Omental fat pad (tissue), 4 donors: ENCODE results near the gene SLC66A3. TPM values are rescaled to one million over a fixed set of nuclear protein-coding genes. Genes with fewer than 3 reads are reported as not detected.

ENCODE experiments used
- ATAC-seq: fragments of 150-250 bp; one replicate; pipeline ENCODE4 v1.9.1; 2016; ENCODE audit warnings: mild to moderate bottlenecking, moderate library complexity; ENCODE audit not compliant: low FRiP score
- DNase-seq: peaks from one replicate; pipeline ENCODE4 v3.0.0-alpha.2; 2019; ENCODE audit warnings: low spot score
- CTCF ChIP-seq, 3 donors: fragments of 450-650 bp; IDR thresholded peaks; one replicate each; pipeline ENCODE4 v1.5.1; 2016 to 2017; ENCODE audit warnings: antibody characterized with exemption in 3 of 3, mild to moderate bottlenecking in 3 of 3, moderate library complexity in 2 of 3
- total RNA-seq, 4 donors: library from RNA; depleted of rRNA; stranded (reverse); fragments of >200 nt; gene quantifications; one replicate each; pipeline ENCODE4 v1.1.0, GENCODE V29; 2016

SLC66A3 gene
- total RNA-seq, 4 donors from 2014 or later = 32.5 to 68.7 (median 59.0) TPM

GRCh38 chr2:11128243-11128951, 26.9 kb upstream of the SLC66A3 start:
- TF ChIP-seq CTCF (IDR thresholded peaks at IDR 0.05) = no peak
- ATAC-seq = no peak
- no peak for DNase-seq

- ATAC-seq = peak; percentile 41
- DNase-seq = no peak
- no peak for TF ChIP-seq CTCF (IDR thresholded peaks at IDR 0.05)
Observed at GRCh38 chr2:11129598-11130449, 25.4 kb upstream of the SLC66A3 start.

- no peak for TF ChIP-seq CTCF (IDR thresholded peaks at IDR 0.05)
- ATAC-seq (no peak), DNase-seq (no peak)
Observed at GRCh38 chr2:11131166-11131920, 23.9 kb upstream of the SLC66A3 start.

GRCh38 chr2:11132036-11132671, 23.1 kb upstream of the SLC66A3 start:
- ATAC-seq = no peak
- DNase-seq = no peak
- no peak for TF ChIP-seq CTCF (IDR thresholded peaks at IDR 0.05)

- DNase-seq (no peak), ATAC-seq (no peak)
- TF ChIP-seq CTCF (IDR thresholded peaks at IDR 0.05) = no peak
Observed at GRCh38 chr2:11133238-11133935, 21.9 kb upstream of the SLC66A3 start.

GRCh38 chr2:11133936-11134320, 21.3 kb upstream of the SLC66A3 start:
- no peak for DNase-seq
- TF ChIP-seq CTCF (IDR thresholded peaks at IDR 0.05) = no peak
- no peak for ATAC-seq
